OCI-LY1 (cell line): ENCODE results near the gene TEX26.

Experiments
- CTCF ChIP-seq: fragments of 200-600 bp; sonication (generic), shearing (Covaris generic); IDR thresholded peaks from 2 replicates; pipeline ENCODE4 v1.5.1; 2017; ENCODE audit warnings: mild to moderate bottlenecking, antibody characterized with exemption, low read length, moderate library complexity, mixed read lengths
- EZH2 ChIP-seq: fragments of 200-600 bp; sonication (generic), shearing (Covaris generic); IDR thresholded peaks from 2 replicates; pipeline ENCODE4 v1.8.0; 2017; ENCODE audit warnings: borderline replicate concordance, mixed run types, mild to moderate bottlenecking, antibody characterized with exemption, low read length, moderate library complexity, mixed read lengths

- TF ChIP-seq CTCF (no peak), EZH2 (no peak)
Observed at GRCh38 chr13:30900952-30901749, 31.3 kb upstream of the TEX26 start.
